SJSA1 (cell line): ENCODE results near the gene FAM20A. TPM values are rescaled to one million over a fixed set of nuclear protein-coding genes. Genes with fewer than 3 reads are reported as not detected.
"Not testable (repeated sequence)": the region's sequence is repeated elsewhere in the genome, so short reads cannot be mapped to it uniquely, and the experiment has no call there.

Source experiments
- DNase-seq, 2 experiments: peaks; one replicate each; pipeline ENCODE4 v3.0.0-alpha.2; 2015 to 2020; ENCODE audit warnings: low spot score in 2 of 2, low read depth in 1 of 2
- H3K27ac ChIP-seq: fragments of 250-450 bp; sonication (Bioruptor Pico); 2 replicates; pipeline ENCODE4 v1.5.1; 2020; ENCODE audit warnings: mild to moderate bottlenecking, moderate library complexity
- H3K27me3 ChIP-seq: fragments of 250-450 bp; sonication (Bioruptor Pico); replicated peaks from 2 replicates; pipeline ENCODE4 v1.5.1; 2020; ENCODE audit warnings: mild to moderate bottlenecking, moderate library complexity
- H3K36me3 ChIP-seq: fragments of 250-450 bp; sonication (Bioruptor Pico); 2 replicates; pipeline ENCODE4 v1.5.1; 2020; ENCODE audit warnings: mild to moderate bottlenecking
- H3K4me1 ChIP-seq: fragments of 250-450 bp; sonication (Bioruptor Pico); replicated peaks from 2 replicates; pipeline ENCODE4 v1.6.1; 2021; ENCODE audit warnings: mild to moderate bottlenecking
- H3K4me3 ChIP-seq: fragments of 250-450 bp; sonication (Bioruptor Pico); 2 replicates; pipeline ENCODE4 v1.5.1; 2020; ENCODE audit warnings: mild to moderate bottlenecking
- H3K9me3 ChIP-seq: fragments of 250-450 bp; sonication (Bioruptor Pico); replicated peaks from 2 replicates; pipeline ENCODE4 v1.5.1; 2020; ENCODE audit warnings: mild to moderate bottlenecking
- total RNA-seq: library from RNA; depleted of rRNA; stranded (reverse); fragments of >200 nt; shearing (Covaris generic); gene quantifications from 2 replicates; pipeline ENCODE4 v1.2.3, GENCODE V29; 2014

FAM20A gene
- total RNA-seq, 1 experiment from 2014 or later, result not detected

GRCh38 chr17:68532826-68533225 lies 68.3 kb downstream of the FAM20A start:
- H3K36me3 ChIP-seq, result peaks cover 98% of the 10 kb centered on the region
- no peak overlapping the region for H3K27ac ChIP-seq
- H3K9me3 ChIP-seq, result no peaks in the 10 kb centered on the region
- no peak for DNase-seq
- no peak overlapping the region for H3K4me3 ChIP-seq
- H3K27me3 ChIP-seq, result no peaks in the 10 kb centered on the region
- H3K4me1 ChIP-seq, result no peaks in the 10 kb centered on the region

DNA sequence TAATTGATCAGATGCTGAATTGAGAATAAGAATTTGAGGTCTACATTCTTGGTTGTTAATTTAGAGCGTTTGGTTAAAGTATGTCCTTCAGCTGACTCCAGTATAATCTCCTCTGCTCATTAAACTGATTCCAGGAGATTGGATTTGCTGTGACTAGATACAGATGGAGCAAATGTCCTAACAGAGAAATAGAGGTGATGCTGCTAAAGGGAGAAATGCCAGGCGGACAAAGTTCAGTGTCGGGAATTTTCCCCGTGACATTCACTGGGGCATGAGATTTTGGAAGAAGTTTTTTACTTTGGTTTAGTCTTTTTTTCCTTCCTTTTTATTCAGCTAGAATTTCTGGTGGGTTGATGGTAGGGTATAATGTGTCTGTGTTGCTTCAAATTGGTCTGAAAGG lies 69.9 kb downstream of the FAM20A start:
- peaks cover 98% of the 10 kb centered on the region for H3K36me3 ChIP-seq
- DNase-seq, result no peak
- H3K4me3 ChIP-seq, result no peak overlapping the region
- H3K27me3 ChIP-seq, result no peaks in the 10 kb centered on the region
- no peaks in the 10 kb centered on the region for H3K4me1 ChIP-seq
- H3K27ac ChIP-seq, result no peak overlapping the region
- no peaks in the 10 kb centered on the region; the same call in 1 of the 2 replicates for H3K9me3 ChIP-seq

DNA sequence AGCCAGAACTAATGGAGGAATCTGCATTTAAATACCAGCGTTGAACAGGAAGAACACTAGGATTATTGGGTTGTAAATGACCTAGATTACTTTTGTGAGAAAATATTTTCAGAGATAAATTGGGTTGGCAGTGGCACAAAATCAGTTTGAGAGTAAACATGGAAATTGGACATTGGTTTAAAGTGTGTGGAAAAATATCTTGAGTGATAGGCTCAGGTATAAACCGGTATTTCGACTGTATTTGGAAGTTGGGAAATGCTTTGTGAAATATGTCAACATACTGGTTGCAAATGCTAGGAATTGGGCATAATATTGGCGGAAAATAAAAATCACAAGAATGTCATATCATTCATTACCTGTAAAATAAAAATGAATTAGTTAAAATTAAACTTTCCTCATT lies 73.9 kb downstream of the FAM20A start:
- Histone ChIP-seq H3K27ac (no peak overlapping the region), H3K4me1 (no peaks in the 10 kb centered on the region), H3K36me3 (peaks cover 100% of the 10 kb centered on the region), H3K9me3 (no peaks in the 10 kb centered on the region; the same call in 1 of the 2 replicates), H3K4me3 (no peak overlapping the region), H3K27me3 (no peaks in the 10 kb centered on the region)
- no peak for DNase-seq

- no peak for DNase-seq
- no peaks in the 10 kb centered on the region; the same call in 1 of the 2 replicates for H3K9me3 ChIP-seq
- H3K4me3 ChIP-seq, result no peak overlapping the region
- peaks cover 100% of the 10 kb centered on the region for H3K36me3 ChIP-seq
- H3K4me1 ChIP-seq, result no peaks in the 10 kb centered on the region
- H3K27ac ChIP-seq, result no peak overlapping the region
- H3K27me3 ChIP-seq, result no peaks in the 10 kb centered on the region
Measured at GRCh38 chr17:68526548-68526947, 74.6 kb downstream of the FAM20A start.

DNA sequence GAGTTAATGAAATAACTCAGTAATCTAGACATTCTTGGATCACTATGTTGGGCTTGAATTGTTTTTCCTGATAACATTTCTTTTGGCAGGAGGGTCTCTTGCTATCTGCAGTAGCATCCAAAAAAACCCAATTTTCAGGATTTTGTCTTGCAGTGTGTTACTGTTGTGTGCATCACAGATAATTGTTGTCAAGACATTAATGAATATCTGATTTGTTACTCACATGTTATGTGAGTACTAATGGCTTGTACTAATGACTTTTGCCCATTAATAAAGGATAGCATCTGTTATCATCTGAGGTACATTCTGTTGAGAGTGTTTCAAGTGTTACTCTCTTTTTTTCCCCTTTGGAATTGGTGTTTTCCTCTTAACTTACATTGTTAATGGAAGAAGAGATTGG lies 78.9 kb downstream of the FAM20A start:
- H3K36me3 ChIP-seq, result peaks cover 98% of the 10 kb centered on the region
- H3K4me1 ChIP-seq, result no peaks in the 10 kb centered on the region
- H3K4me3 ChIP-seq, result no peak overlapping the region
- no peak for DNase-seq
- H3K27ac ChIP-seq, result no peak overlapping the region
- H3K27me3 ChIP-seq, result no peaks in the 10 kb centered on the region
- no peaks in the 10 kb centered on the region; the same call in 1 of the 2 replicates for H3K9me3 ChIP-seq

GRCh38 chr17:68519911-68520310 lies 81.3 kb downstream of the FAM20A start:
- H3K27me3 ChIP-seq, result no peaks in the 10 kb centered on the region
- peaks cover 5% of the 10 kb centered on the region for H3K4me1 ChIP-seq
- no peak for DNase-seq
- no peaks in the 10 kb centered on the region for H3K9me3 ChIP-seq
- no peak overlapping the region for H3K4me3 ChIP-seq
- H3K27ac ChIP-seq, result no peak overlapping the region
- H3K36me3 ChIP-seq, result peaks cover 98% of the 10 kb centered on the region

- H3K9me3 ChIP-seq, H3K4me3 ChIP-seq, H3K27ac ChIP-seq, DNase-seq, H3K27me3 ChIP-seq: not testable (repeated sequence)
- Histone ChIP-seq H3K36me3 (peaks cover 95% of the 10 kb centered on the region), H3K4me1 (peaks cover 13% of the 10 kb centered on the region)
Measured at GRCh38 chr17:68519051-68519450, 82.1 kb downstream of the FAM20A start.

DNA sequence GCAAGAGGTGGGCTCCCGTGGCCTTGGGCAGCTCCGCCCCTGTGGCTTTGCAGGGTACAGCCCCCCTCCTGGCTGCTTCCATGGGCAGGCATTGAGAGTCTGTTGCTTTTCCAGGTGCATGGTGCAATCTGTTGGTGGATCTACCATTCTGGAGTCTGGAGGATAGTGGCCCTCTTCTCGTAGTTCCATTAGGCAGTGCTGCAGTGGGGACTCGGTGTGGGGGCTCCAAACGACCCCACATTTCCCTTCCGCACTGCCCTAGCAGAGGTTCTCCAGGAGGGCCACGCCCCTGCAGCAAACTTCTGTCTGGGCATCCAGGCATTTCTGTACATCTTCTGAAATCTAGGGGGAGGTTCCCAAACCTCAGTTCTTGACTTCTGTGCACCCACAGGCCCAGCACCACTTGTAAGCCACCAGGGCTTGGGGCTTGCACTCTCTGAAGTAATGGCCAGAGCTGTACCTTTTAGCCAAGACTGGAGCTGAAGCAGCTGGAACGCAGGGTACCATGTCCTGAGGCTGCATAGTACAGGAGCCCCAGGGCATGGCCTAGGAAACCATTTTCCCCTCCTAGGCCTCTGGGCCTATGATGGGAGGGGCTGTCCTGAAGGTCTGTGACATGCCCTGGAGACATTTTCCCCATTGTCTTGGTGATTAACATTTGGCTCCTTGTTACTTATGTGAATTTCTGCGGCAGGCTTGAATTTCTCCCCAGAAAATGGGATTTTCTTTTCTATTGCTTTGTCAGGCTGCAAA lies 82.9 kb downstream of the FAM20A start:
- Histone ChIP-seq H3K36me3 (peaks cover 91% of the 10 kb centered on the region), H3K4me1 (peaks cover 14% of the 10 kb centered on the region), H3K27ac (no peak overlapping the region), H3K4me3 (no peak overlapping the region), H3K9me3 (no peaks in the 10 kb centered on the region), H3K27me3 (no peaks in the 10 kb centered on the region)
- DNase-seq, result no peak

GRCh38 chr17:68517605-68518004 lies 83.6 kb downstream of the FAM20A start:
- H3K27me3 ChIP-seq, result not testable (repeated sequence)

GRCh38 chr17:68516732-68517131 lies 84.4 kb downstream of the FAM20A start:
- Histone ChIP-seq H3K27me3 (no peaks in the 10 kb centered on the region), H3K36me3 (peaks cover 88% of the 10 kb centered on the region), H3K9me3 (no peaks in the 10 kb centered on the region), H3K4me3 (no peak overlapping the region), H3K4me1 (peaks cover 17% of the 10 kb centered on the region), H3K27ac (no peak overlapping the region)
- no peak for DNase-seq

More at GRCh38 chr17:68517605-68518004, 83.6 kb downstream of the FAM20A start:
- DNase-seq, H3K27ac ChIP-seq, H3K4me3 ChIP-seq, H3K9me3 ChIP-seq: not testable (repeated sequence)
- H3K36me3 ChIP-seq, result peaks cover 91% of the 10 kb centered on the region
- peaks cover 14% of the 10 kb centered on the region for H3K4me1 ChIP-seq

- Histone ChIP-seq H3K27me3 (no peaks in the 10 kb centered on the region), H3K36me3 (peaks cover 73% of the 10 kb centered on the region), H3K4me1 (peaks cover 24% of the 10 kb centered on the region), H3K9me3 (no peaks in the 10 kb centered on the region), H3K4me3 (no peak overlapping the region), H3K27ac (peak overlapping the region; percentile 40)
- peak in 1 of 2 experiments; percentile 51 for DNase-seq
Measured at GRCh38 chr17:68514831-68515635, 86.1 kb downstream of the FAM20A start.

- DNase-seq, result peak in 1 of 2 experiments; percentile 21
- H3K27ac ChIP-seq, result peak overlapping the region; percentile 100; the same call in 1 of the 2 replicates
- H3K36me3 ChIP-seq, result peaks cover 62% of the 10 kb centered on the region
- H3K4me1 ChIP-seq, result peaks cover 24% of the 10 kb centered on the region
- H3K4me3 ChIP-seq, result peak overlapping the region; percentile 99
- H3K27me3 ChIP-seq, result no peaks in the 10 kb centered on the region
- H3K9me3 ChIP-seq, result no peaks in the 10 kb centered on the region
Measured at GRCh38 chr17:68513932-68514331, 87.2 kb downstream of the FAM20A start.

DNA sequence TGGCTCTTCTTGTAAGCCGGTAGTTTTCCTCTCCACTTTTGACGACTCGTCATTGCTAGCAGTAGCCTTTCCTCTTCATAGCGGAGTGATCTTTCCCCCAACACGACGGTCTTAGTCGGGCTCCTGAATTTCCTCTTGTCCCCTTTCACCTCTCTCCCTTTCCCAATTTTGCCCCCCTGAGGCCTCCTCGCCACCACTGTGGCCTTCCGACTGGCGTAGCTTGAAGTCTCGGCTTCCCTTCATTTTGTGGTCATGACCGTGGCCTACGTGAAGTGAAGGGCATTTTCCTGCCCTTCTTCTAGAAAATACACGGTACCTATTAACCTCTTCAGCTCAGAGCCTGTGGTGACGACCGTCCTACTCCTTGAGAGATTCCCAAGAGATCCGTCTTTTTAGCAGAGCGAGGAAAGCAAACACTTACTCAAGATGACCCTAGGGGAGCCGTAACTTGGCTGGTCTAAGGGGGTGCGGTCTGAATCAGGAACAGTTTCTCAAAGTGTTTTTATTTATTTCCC lies 88.2 kb downstream of the FAM20A start:
- H3K27me3 ChIP-seq, result no peaks in the 10 kb centered on the region
- peak; percentile 51 to 76 for DNase-seq
- H3K36me3 ChIP-seq, result peaks cover 53% of the 10 kb centered on the region
- no peaks in the 10 kb centered on the region for H3K9me3 ChIP-seq
- H3K4me1 ChIP-seq, result peaks cover 26% of the 10 kb centered on the region
- peak overlapping the region; percentile 100 for H3K27ac ChIP-seq
- peak overlapping the region; percentile 99 for H3K4me3 ChIP-seq
